HG02798 (cell line): ENCODE measurements around the gene KAT2A.

Experiments
- ATAC-seq: cut with Tn5 transposase; IDR thresholded peaks from one replicate; pipeline ENCODE4 v1.9.1; 2021; ENCODE audit warnings: mild to moderate bottlenecking; ENCODE audit not compliant: unreplicated experiment, poor library complexity

The KAT2A gene

GRCh38 chr17:42096360-42097111 is 24.6 kb downstream of the KAT2A start:
- ATAC-seq: no peak

GRCh38 chr17:42094375-42095069 is 26.6 kb downstream of the KAT2A start:
- no peak for ATAC-seq

GRCh38 chr17:42092939-42093338 is 28.2 kb downstream of the KAT2A start:
- no peak for ATAC-seq

- no peak for ATAC-seq
Measured at GRCh38 chr17:42090964-42091790, 30.0 kb downstream of the KAT2A start.

GRCh38 chr17:42088736-42089135 is 32.4 kb downstream of the KAT2A start:
- no peak for ATAC-seq

- ATAC-seq: no peak
Measured at GRCh38 chr17:42087736-42088705, 33.1 kb downstream of the KAT2A start.

GRCh38 chr17:42087042-42087701 is 34.0 kb downstream of the KAT2A start:
- ATAC-seq: no peak

- ATAC-seq: no peak
Measured at GRCh38 chr17:42081516-42082129, 39.5 kb downstream of the KAT2A start.

- ATAC-seq: no peak
Measured at GRCh38 chr17:42079541-42079940, 41.6 kb downstream of the KAT2A start.

GRCh38 chr17:42078396-42079043 is 42.6 kb downstream of the KAT2A start:
- ATAC-seq: no peak

GRCh38 chr17:42077755-42078154 is 43.4 kb downstream of the KAT2A start:
- ATAC-seq: no peak

GRCh38 chr17:42076797-42077559 is 44.2 kb downstream of the KAT2A start:
- ATAC-seq: no peak

GRCh38 chr17:42075789-42076188 is 45.4 kb downstream of the KAT2A start:
- no peak for ATAC-seq

GRCh38 chr17:42072323-42073187 is 48.6 kb downstream of the KAT2A start:
- no peak for ATAC-seq

- ATAC-seq: no peak
Measured at GRCh38 chr17:42071810-42072209, 49.4 kb downstream of the KAT2A start.

GRCh38 chr17:42068979-42069378 is 52.2 kb downstream of the KAT2A start:
- ATAC-seq: no peak
